Endothelial cell (in vitro differentiated cells): ENCODE data around the gene LPIN1. TPM values are rescaled to one million over a fixed set of nuclear protein-coding genes. Genes with fewer than 3 reads are reported as not detected.

Experiments used
- DNase-seq: peaks from one replicate; pipeline ENCODE4 v3.0.0; 2021; ENCODE audit warnings: low spot score
- H3K27ac Mint-ChIP-seq: one replicate; pipeline ENCODE4 v1.8.0; 2021; ENCODE audit warnings: mixed read lengths, inconsistent platforms; ENCODE audit not compliant: unreplicated experiment
- H3K27me3 Mint-ChIP-seq: one replicate; pipeline ENCODE4 v1.8.0; 2021; ENCODE audit warnings: mild to moderate bottlenecking, moderate library complexity, mixed read lengths, inconsistent platforms; ENCODE audit not compliant: unreplicated experiment
- H3K36me3 Mint-ChIP-seq: one replicate; pipeline ENCODE4 v1.8.0; 2021; ENCODE audit warnings: mild to moderate bottlenecking, low read depth, mixed read lengths, inconsistent platforms; ENCODE audit not compliant: unreplicated experiment
- H3K4me1 Mint-ChIP-seq: one replicate; pipeline ENCODE4 v1.8.0; 2021; ENCODE audit warnings: mild to moderate bottlenecking, mixed read lengths, inconsistent platforms; ENCODE audit not compliant: unreplicated experiment
- H3K4me3 Mint-ChIP-seq: one replicate; pipeline ENCODE4 v1.8.0; 2021; ENCODE audit warnings: mild to moderate bottlenecking, mixed read lengths, inconsistent platforms; ENCODE audit not compliant: unreplicated experiment
- H3K9me3 Mint-ChIP-seq: one replicate; pipeline ENCODE4 v1.8.0; 2021; ENCODE audit warnings: mixed read lengths, inconsistent platforms; ENCODE audit not compliant: unreplicated experiment
- total RNA-seq: library from RNA; stranded (reverse); fragmentation: NEBNext Ultra II Directional; extraction: Animal tissue kit (Norgen Biotek cat#: 25700); gene quantifications from one replicate; pipeline ENCODE4 v1.2.1, GENCODE V29; 2021; ENCODE audit not compliant: unreplicated experiment
- TF ChIP-seq, protein P1 (sequence below): fragments of 200-600 bp; sonication (generic); IDR thresholded peaks from one replicate; pipeline ENCODE4 v1.5.0; 2021; ENCODE audit warnings: antibody characterized with exemption; ENCODE audit not compliant: unreplicated experiment

Gene LPIN1
- total RNA-seq, 1 donor from 2014 or later, result 16.4 TPM

DNA sequence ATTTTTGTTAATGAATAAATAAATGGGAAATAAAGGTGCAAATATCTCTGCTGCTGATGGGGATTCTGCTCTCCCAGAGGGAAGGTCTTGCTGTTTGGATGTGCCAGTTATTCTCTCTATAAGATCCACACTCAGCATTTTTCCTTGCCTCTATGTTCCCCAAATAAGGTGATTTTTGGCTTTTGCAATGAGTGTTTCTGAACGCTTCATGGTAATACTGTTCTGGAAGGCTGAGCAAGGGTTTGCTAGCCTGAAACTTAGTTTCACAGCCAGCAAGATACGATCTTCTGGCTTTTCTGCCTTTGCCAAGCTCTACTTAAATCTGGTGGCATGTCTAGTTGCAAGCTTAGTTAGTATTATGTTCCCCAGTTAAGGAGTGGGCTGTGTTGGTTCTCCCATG is 114.6 kb downstream of the LPIN1 start:
- no peak for DNase-seq
- TF ChIP-seq, protein P1, sequence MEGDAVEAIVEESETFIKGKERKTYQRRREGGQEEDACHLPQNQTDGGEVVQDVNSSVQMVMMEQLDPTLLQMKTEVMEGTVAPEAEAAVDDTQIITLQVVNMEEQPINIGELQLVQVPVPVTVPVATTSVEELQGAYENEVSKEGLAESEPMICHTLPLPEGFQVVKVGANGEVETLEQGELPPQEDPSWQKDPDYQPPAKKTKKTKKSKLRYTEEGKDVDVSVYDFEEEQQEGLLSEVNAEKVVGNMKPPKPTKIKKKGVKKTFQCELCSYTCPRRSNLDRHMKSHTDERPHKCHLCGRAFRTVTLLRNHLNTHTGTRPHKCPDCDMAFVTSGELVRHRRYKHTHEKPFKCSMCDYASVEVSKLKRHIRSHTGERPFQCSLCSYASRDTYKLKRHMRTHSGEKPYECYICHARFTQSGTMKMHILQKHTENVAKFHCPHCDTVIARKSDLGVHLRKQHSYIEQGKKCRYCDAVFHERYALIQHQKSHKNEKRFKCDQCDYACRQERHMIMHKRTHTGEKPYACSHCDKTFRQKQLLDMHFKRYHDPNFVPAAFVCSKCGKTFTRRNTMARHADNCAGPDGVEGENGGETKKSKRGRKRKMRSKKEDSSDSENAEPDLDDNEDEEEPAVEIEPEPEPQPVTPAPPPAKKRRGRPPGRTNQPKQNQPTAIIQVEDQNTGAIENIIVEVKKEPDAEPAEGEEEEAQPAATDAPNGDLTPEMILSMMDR, result no peak
- Mint-ChIP-seq H3K36me3 (peaks cover 24% of the 10 kb centered on the region), H3K4me1 (peaks cover 14% of the 10 kb centered on the region), H3K27me3 (peaks cover 7% of the 10 kb centered on the region), H3K27ac (no peak overlapping the region), H3K9me3 (peaks cover 22% of the 10 kb centered on the region), H3K4me3 (no peak overlapping the region)

DNA sequence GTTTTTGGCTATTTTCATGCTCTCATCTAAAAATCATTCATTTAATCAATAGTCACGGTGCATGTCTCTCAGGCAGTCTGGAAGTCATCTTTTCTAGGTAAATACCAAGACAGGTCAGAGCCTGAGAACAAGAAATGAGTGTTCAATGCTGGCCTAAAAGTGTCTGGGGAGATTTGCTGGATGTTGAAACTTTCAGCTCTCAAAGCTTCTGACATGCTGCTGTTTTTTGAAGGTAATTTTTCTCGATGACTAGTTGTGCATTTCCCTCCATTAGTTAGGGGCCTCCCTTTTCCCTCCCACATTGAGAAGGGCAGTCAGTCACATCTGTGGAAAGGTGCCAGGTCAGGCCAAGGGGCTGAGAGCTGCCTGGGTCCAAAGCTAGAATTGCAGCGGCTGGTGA is 115.6 kb downstream of the LPIN1 start:
- TF ChIP-seq, protein P1, result no peak

DNA sequence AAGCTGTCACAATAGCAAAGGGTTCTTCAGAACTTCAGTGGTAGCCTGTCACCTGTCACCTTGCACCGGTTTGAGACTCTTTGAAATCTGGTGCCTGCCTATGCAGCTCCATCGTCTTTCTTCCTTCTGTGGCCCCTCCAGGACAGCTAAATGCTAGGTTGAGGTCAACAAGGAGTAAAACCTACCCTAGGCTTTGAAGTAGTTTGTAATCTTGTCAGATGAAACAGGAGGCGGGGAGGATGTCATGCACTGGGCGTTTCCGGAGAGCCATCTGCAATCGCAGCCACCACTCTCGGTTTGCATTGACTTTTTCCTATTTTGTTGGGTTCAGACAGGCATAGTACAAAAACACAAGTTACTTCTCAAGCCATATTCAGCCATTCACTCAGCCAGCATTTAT is 116.7 kb downstream of the LPIN1 start:
- Mint-ChIP-seq H3K36me3 (peaks cover 16% of the 10 kb centered on the region), H3K27me3 (peaks cover 3% of the 10 kb centered on the region), H3K4me1 (peaks cover 14% of the 10 kb centered on the region), H3K9me3 (peaks cover 9% of the 10 kb centered on the region), H3K27ac (peak overlapping the region; percentile 94), H3K4me3 (no peak overlapping the region)
- TF ChIP-seq, protein P1, result no peak
- no peak for DNase-seq

More for the DNA sequence above, 115.6 kb downstream of the LPIN1 start:
- H3K27ac Mint-ChIP-seq, result no peak overlapping the region
- peaks cover 3% of the 10 kb centered on the region for H3K27me3 Mint-ChIP-seq
- H3K4me3 Mint-ChIP-seq, result no peak overlapping the region
- H3K9me3 Mint-ChIP-seq, result peaks cover 15% of the 10 kb centered on the region
- peaks cover 14% of the 10 kb centered on the region for H3K4me1 Mint-ChIP-seq
- peaks cover 22% of the 10 kb centered on the region for H3K36me3 Mint-ChIP-seq
- no peak for DNase-seq

DNA sequence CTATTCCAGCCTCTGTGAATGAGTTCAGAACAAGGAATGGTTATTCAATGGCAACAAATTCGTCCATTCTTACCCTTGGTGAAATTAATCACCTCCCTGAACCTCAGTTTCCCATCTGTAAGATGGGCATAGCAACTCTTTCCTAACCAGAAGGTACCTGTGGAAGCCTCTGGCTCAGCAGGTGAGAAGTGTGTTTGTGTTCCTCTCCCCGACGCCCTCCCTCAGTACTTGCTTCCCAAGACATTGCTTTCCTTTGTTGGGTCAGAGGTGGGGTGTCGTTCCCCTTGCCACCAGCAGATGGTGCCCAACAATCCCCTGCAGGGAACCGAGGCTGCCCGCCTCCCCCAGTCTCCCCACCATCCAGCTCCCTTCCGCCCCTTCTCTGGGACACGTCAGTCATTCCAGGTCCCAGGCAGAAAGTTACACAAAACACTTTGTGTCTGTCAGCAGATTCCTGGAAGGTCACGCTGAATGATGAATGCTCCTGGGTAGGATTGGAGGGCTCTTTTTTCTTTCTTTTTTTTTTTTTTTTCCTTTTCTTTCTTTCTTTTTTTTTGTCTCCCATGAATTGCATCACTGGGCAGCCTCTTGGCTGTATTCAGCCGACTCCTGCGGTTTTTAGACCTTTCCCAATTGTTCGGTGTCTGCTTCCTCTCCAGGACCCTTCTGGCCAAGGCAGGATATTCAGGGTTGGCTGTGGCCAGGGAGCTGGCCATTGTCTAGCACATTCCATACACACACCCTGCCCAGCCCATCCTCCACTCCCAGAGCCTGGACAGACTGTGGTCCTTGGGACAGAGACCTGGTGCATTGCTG is 117.3 kb downstream of the LPIN1 start:
- peaks cover 14% of the 10 kb centered on the region for H3K4me1 Mint-ChIP-seq
- H3K4me3 Mint-ChIP-seq, result peak overlapping the region; percentile 47
- peaks cover 3% of the 10 kb centered on the region for H3K27me3 Mint-ChIP-seq
- peaks cover 16% of the 10 kb centered on the region for H3K36me3 Mint-ChIP-seq
- H3K27ac Mint-ChIP-seq, result peak overlapping the region; percentile 94
- peak; percentile 86 for DNase-seq
- TF ChIP-seq, protein P1, result peak; percentile 95
- H3K9me3 Mint-ChIP-seq, result peaks cover 7% of the 10 kb centered on the region

DNA sequence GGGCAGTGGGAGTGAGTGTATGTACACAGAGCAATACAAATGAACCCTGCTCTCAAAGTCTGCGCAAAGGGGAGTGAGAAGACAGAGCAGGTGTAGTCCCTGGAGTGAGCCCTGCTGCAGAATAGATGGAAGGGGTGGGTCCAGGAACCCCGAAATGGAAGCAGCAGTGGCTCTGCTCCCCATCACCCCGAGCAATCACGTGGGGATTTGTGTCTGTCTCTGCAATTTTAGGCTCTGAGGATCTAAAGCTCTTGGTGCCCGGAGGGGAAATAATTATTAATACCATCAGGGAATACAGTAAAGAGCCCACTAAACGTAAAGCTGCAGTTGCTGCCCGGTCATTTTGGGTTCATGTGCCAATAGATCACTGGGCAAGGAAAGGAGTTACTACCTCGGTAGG is 118.3 kb downstream of the LPIN1 start:
- Mint-ChIP-seq H3K4me3 (no peak overlapping the region), H3K36me3 (peaks cover 7% of the 10 kb centered on the region), H3K27ac (no peak overlapping the region), H3K4me1 (peaks cover 14% of the 10 kb centered on the region), H3K9me3 (no peaks in the 10 kb centered on the region), H3K27me3 (peaks cover 3% of the 10 kb centered on the region)
- TF ChIP-seq, protein P1, result no peak
- DNase-seq, result no peak
